Testis (tissue), 2 donors: ENCODE data around the gene CLRN1.

ENCODE experiments used
- POLR2A ChIP-seq: fragments of 450-650 bp; IDR thresholded peaks from one replicate; pipeline ENCODE4 v1.6.1; 2017; ENCODE audit warnings: antibody characterized with exemption, mild to moderate bottlenecking, moderate library complexity
- TF ChIP-seq, protein P1 (sequence below), 3 experiments: fragments of 450-650 bp in 2 of 3; fragments of 200-600 bp in 1 of 3; sonication (generic) in 1 of 3; IDR thresholded peaks; one replicate each; pipeline ENCODE4 v1.5.1; 2016 to 2019; ENCODE audit warnings: antibody characterized with exemption in 3 of 3, mild to moderate bottlenecking in 2 of 3, moderate library complexity in 1 of 3

DNA sequence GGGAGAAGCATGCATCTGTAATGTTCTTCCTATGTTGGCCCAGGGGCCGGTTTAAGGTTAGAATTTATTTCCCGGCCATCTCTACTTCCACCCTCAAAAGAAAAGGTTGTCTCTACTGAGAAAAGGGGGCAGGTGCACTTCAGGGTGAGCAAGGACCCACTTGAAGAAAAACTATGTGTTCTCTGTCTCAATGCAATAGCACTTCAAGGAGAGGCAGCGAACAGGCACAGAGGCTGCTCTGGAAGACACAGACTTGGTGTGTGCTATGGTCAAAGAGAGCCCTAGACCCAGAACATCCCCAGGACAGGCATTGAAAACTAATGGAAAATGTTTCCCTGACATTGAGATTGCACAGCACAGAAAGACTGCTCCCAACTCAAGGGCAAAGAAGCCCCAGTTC is 74.9 kb downstream of the CLRN1 start:
- TF ChIP-seq, protein P1, sequence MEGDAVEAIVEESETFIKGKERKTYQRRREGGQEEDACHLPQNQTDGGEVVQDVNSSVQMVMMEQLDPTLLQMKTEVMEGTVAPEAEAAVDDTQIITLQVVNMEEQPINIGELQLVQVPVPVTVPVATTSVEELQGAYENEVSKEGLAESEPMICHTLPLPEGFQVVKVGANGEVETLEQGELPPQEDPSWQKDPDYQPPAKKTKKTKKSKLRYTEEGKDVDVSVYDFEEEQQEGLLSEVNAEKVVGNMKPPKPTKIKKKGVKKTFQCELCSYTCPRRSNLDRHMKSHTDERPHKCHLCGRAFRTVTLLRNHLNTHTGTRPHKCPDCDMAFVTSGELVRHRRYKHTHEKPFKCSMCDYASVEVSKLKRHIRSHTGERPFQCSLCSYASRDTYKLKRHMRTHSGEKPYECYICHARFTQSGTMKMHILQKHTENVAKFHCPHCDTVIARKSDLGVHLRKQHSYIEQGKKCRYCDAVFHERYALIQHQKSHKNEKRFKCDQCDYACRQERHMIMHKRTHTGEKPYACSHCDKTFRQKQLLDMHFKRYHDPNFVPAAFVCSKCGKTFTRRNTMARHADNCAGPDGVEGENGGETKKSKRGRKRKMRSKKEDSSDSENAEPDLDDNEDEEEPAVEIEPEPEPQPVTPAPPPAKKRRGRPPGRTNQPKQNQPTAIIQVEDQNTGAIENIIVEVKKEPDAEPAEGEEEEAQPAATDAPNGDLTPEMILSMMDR (IDR thresholded peaks at IDR 0.05), result no peak
- no peak for TF ChIP-seq POLR2A
